Limb (tissue), 2 donors: ENCODE data around the gene TRPM5.

Experiments used
- DNase-seq, 2 donors: peaks; one replicate each; pipeline ENCODE4 v3.0.0-alpha.2; 2016; ENCODE audit errors: extremely low spot score in 2 of 2

The TRPM5 gene

GRCh38 chr11:2471048-2471803 is 26.9 kb upstream of the TRPM5 start:
- DNase-seq, result no peak

GRCh38 chr11:2470495-2470894 is 26.2 kb upstream of the TRPM5 start:
- DNase-seq, result no peak

DNA sequence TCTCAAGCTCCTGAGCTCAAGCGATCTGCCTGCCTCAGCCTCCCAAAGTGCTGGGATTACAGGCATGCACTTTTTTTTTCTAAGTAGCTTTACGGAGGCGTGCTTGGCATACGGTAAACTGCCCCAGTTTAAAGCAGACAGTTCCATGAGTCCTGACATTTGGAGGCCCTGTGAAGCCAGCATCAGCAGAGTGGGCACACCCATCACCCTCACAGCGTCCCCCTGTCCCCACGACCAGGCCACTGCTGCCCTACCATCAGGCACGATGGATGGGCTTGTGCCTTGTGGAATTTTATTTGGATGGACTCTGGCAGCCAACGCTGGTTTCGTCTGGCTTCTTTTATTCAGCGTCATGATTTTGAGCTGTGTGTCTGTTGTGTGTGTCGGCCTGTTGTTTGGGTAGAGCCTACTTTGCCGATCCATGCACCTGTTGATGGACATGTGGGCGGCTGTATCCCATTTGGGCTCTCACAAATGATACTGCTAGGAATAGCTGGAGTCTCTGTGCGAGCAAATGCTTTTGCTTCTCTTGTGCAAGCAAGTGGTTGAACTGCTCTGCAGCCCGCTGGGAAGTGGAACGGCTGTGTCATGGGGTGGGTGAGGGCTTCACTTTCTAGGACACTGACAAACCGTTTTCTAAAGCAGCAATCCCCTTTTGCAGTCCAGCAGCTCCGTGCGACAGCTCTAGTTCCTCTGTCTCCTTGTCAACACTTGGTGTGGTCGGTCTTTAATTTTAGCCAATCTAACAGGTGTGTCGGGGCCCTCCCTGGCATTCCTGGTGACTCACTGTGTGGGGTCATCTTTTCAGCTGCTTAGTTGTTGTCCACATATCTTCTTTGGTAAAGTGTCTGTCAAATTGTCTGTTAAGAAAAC is 24.3 kb upstream of the TRPM5 start:
- no peak for DNase-seq

GRCh38 chr11:2467695-2468055 is 23.4 kb upstream of the TRPM5 start:
- DNase-seq, result no peak

GRCh38 chr11:2466869-2467694 is 22.8 kb upstream of the TRPM5 start:
- DNase-seq, result no peak

DNA sequence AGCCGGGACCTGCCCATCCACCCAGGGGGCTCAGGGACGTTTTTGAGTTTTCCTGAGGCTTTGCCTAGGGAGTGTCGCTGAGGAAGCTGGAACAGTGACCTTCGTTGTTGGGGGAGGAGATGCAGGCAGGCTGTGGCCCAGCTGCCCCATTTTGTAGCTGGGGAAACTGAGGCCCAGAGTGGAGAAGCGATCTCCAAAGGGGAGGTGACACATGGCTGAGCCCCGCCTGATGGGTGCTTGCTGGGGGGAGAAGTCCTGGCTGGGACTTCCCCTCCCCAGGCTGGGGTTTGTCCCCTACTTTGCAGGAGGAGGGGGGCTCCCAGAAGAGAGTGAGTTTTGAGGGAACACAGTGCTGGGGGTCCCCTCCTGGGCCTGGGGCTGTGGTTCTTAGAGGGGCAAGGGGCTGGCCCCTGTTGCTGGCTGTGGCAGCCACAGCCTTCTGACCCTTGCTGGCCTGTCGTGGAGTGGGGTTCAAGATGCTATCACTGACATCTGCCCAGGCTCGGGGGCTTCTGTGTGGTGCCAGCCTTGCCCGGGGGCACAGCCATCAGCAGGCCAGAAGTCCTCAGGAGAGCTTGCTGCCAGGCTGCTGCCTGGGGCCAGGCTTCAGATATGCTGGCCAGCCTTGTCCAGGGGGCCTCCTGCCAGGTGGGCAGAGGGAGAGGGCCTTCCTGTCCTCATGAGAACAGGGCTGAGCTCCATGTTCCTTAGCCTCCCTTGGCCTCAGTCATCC is 21.9 kb upstream of the TRPM5 start:
- DNase-seq, result no peak

DNA sequence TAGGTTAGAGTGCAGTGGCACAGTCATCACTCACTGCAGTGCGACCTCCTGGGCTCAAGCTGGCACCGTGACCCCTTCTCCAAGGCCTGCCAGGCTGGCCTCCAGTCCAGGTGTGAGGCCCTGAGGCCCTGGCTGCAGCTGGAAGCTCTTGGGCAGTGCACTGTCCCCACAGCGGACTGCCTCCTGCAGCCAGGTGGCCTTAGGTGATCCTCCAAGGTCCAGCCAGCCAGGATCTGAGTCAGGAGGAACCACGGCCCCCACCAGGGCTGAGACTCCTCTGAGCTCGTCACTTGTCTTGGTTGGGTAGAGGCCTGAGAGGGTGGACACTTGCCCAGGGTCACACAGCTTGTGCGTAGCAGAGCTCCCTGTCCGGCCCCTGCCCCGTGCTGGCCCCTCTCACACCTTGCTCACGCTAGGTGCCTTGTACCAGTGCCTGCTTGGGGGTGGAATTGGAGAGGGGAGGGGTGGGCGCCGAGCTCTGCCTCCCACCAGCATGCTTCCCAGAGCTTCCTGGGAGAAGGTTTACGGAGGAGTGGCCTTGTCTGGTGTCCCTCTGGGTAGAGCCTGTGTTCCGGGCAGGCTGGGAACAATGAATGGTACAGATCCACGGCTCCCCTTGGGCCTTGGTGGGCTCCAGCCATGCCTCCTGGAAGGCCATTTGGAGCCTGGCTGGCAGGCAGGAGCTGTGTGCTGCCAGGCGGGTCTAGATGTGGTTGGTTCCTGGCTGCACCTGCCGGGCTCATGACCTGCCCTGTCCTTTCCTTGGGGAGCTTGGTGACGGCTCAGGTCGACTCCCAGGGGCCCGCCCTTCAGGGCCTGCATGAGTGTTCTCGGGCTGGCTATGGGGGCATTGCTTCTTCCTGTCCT is 21.1 kb upstream of the TRPM5 start:
- DNase-seq, result no peak

- DNase-seq, result no peak
Observed at GRCh38 chr11:2464451-2465165, 20.3 kb upstream of the TRPM5 start.

DNA sequence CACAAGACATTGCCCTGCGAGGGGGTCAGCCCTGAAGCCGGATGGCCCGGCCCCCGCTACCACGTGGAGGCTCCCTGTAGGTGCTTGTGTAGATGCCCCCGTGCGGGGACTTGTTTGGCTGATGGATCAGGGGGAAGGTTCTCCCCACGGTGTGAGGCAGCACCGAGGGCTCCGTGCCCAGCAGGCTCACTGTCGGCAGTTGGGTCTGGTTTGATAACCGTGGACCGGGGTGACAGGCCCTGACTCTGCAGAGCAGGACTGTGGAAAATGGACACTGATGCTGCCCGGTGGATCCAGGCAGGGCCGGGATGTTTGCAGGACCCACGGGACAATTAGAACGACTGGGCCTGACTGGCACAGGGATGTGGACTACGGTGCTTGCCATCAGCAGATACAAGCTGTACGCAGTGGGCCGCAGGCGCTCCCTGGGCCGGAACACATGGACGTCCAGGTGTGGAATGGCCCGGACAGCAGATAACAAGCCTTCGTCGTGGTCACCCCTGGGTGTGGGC is 19.5 kb upstream of the TRPM5 start:
- no peak for DNase-seq

- DNase-seq, result no peak
Observed at GRCh38 chr11:2462986-2463765, 18.9 kb upstream of the TRPM5 start.

GRCh38 chr11:2462543-2462985 is 18.2 kb upstream of the TRPM5 start:
- no peak for DNase-seq

- no peak for DNase-seq
Observed at GRCh38 chr11:2461956-2462542, 17.7 kb upstream of the TRPM5 start.

DNA sequence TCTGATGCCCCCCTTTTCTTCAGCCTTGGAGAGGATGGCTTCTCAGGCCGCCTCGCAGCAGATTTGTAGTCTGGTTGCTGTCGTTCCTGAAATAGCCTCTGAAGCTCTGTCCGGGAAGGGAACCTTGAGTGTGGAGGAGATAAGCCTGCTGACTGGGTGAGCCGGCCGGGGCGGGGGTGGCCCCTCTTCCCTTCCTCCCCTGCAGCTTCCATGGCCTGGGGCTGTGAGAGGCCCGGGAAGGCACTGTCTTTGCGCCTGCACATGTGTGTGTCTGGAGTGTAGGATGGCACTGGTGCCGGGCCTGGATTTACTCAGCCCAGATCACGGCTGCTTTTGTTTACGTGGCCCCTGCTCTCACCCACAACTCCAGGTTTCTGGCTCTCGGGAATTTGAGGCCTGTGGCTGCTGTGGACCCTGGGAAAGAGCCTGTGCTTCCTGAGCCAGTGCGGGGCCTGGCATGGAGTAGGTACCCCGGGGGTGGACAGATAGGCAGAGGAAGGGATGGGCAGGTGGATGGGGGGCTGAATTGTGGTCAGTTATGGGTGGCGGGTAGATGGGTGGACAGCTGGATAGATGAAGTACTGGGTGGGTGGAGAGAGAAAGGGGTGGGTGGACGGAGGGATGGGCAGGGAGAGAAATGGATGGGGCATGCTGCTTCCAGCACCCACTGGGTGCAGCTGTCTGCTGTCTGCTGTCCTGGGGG is 17.1 kb upstream of the TRPM5 start:
- no peak for DNase-seq

- no peak for DNase-seq
Observed at GRCh38 chr11:2460540-2461252, 16.4 kb upstream of the TRPM5 start.

GRCh38 chr11:2459796-2460531 is 15.7 kb upstream of the TRPM5 start:
- no peak for DNase-seq

DNA sequence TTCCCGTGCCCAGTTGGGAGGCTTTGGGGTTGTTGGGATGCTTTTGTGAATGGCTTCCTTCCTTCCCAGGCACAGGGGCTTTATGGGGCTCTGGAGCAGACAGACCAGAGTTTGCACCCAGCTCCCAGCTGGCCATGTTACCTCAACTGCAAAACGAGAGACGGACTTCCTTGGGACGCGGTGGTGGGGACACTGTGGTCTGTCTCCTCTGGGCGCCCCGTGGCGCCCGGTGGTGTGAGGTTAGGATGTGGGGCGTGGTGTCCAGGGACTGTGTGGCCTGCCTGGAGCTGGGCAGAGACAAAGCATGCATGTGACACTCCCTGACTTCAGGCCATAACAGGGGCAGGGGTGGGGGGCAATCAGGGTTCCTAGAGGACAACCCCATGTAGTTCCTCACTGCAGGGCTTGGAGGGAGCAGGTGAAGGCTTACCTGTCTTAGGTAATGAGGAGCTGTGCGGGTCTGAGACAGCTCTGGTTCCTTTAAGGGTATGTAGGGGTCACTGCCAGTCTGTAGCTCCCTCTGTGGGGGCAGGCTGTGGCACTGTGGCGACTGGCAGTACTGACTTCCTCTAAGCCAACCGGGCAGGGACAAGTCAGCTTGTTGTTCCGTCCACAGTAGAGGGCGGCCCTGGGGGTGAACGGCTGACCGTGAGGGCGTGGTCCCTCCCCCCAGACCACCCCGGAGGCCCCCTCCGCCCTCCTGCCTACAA is 14.9 kb upstream of the TRPM5 start:
- no peak for DNase-seq
